Aorta (tissue), 5 donors: Measurements from ENCODE around the gene GALNT10. TPM values are rescaled to one million over a fixed set of nuclear protein-coding genes. Genes with fewer than 3 reads are reported as not detected.

ENCODE experiments used
- ATAC-seq: fragments of 200-7000 bp; cut with Tn5 transposase; one replicate; pipeline ENCODE4 v1.9.1; 2022; ENCODE audit warnings: moderate library complexity; ENCODE audit not compliant: low FRiP score
- DNase-seq, 2 donors: peaks; one replicate each; pipeline ENCODE4 v3.0.0-alpha.2; 2020
- H3K27ac ChIP-seq, 2 donors: one replicate each; pipeline ENCODE4 v1.5.1; 2013; ENCODE audit warnings: low read length in 2 of 2, mild to moderate bottlenecking in 2 of 2, moderate library complexity in 2 of 2, control low read depth in 1 of 2, inconsistent platforms in 1 of 2, low read depth in 1 of 2
- H3K27me3 ChIP-seq, 2 donors: one replicate each; pipeline ENCODE4 v1.6.1; 2013; ENCODE audit warnings: control low read depth in 1 of 2, low read length in 1 of 2, mild to moderate bottlenecking in 1 of 2, moderate library complexity in 1 of 2; ENCODE audit not compliant: insufficient read depth in 2 of 2, control insufficient read depth in 1 of 2
- H3K36me3 ChIP-seq, 2 donors: one replicate each; pipeline ENCODE4 v1.6.1; 2013; ENCODE audit warnings: control low read depth in 1 of 2, low read length in 1 of 2, mild to moderate bottlenecking in 1 of 2; ENCODE audit not compliant: insufficient read depth in 2 of 2, control insufficient read depth in 1 of 2
- H3K4me1 ChIP-seq, 2 donors: one replicate each; pipeline ENCODE4 v1.6.1; 2013; ENCODE audit warnings: low read length in 2 of 2, control low read depth in 1 of 2, mild to moderate bottlenecking in 1 of 2, moderate library complexity in 1 of 2; ENCODE audit not compliant: insufficient read depth in 2 of 2, control insufficient read depth in 1 of 2
- H3K4me3 ChIP-seq, 2 donors: one replicate each; pipeline ENCODE4 v1.5.1; 2013; ENCODE audit warnings: low read length in 2 of 2, control low read depth in 1 of 2, mild to moderate bottlenecking in 1 of 2
- H3K9me3 ChIP-seq: one replicate; pipeline ENCODE4 v1.6.1; 2013; ENCODE audit warnings: mild to moderate bottlenecking, low read length; ENCODE audit not compliant: control insufficient read depth
- WGBS, 2 donors: extraction: QIAGEN DNeasy Blood & Tissue Kit; methylation state at CpG; one replicate each; pipeline ENCODE4 v1.1.7; 2013; 5-methylcytosine and 5-hydroxymethylcytosine counted together
- intact Hi-C, 2 donors: fragments of 100-400 bp; cut with DNase I; formaldehyde crosslinking; loops; one replicate each; pipeline versions ENCODE4 v1.14.2 to v1.15.0; 2022
- polyA plus RNA-seq, 2 donors: library from polyadenylated mRNA; stranded (reverse); fragments of 200-250 nt; gene quantifications; one replicate each; pipeline ENCODE4 v1.2.3, GENCODE V29; 2013
- total RNA-seq, 2 donors: library from RNA; stranded (reverse); fragmentation: NEBNext Ultra II Directional; extraction: Animal tissue kit (Norgen Biotek cat#: 25700); gene quantifications; one replicate each; pipeline ENCODE4 v1.2.1, GENCODE V29; 2021
- donor health status: healthy with polysubstance abuse.
- donor health status: Bipolar disorder and iron deficiency.
- donor health status: DM: no; HTN: no; CAD: no.
- donor health status: DM: no; HTN: no; CAD: no.
- donor health status: DM: yes; HTN: yes; CAD: no.

The GALNT10 gene
- total and polyA plus RNA-seq, 4 donors = 9.1 to 44.2 (median 26.7) TPM

GRCh38 chr5:154341620-154342019 lies 151.1 kb downstream of the GALNT10 start:
- H3K4me3 ChIP-seq = no peak overlapping the region
- WGBS, 2 donors = 95% methylated on average over 6 of the region's 6 CpGs
- intact Hi-C loops = no loop called here
- ATAC-seq (no peak), DNase-seq (no peak)
- H3K4me1 ChIP-seq = no peaks in the 10 kb centered on the region
- no peaks in the 10 kb centered on the region for H3K27me3 ChIP-seq
- H3K9me3 ChIP-seq = no peaks in the 10 kb centered on the region
- H3K27ac ChIP-seq = no peak overlapping the region
- peaks cover 3% of the 10 kb centered on the region in 2 donors for H3K36me3 ChIP-seq

DNA sequence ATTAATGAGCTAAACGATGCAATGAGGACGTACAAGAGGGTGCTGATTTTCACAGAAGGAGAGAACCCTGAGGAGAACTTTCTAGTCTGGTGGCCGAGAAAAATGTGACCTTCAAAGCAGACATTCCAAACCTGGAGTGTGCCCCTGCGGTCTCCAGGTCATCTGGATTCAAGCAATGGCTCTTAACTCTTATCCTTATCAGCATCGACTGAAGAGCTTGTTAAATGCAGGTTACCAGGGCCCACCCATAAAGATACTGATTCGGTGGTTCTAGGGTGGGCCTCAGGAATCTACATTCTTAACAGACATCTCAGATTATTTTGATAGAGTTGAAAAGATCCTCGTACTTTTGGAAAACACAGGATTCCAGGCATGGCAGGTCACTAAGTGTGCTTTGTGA lies 151.7 kb downstream of the GALNT10 start:
- peaks cover 3% of the 10 kb centered on the region in 2 donors for H3K36me3 ChIP-seq
- intact Hi-C loops = no loop called here
- DNase-seq = no peak
- no peak for ATAC-seq
- H3K4me1 ChIP-seq = no peaks in the 10 kb centered on the region
- H3K9me3 ChIP-seq = no peaks in the 10 kb centered on the region
- no peak overlapping the region for H3K4me3 ChIP-seq
- 88 to 89% methylated on average over 7 of the region's 7 CpGs for WGBS, 2 donors
- no peaks in the 10 kb centered on the region for H3K27me3 ChIP-seq
- H3K27ac ChIP-seq = no peak overlapping the region

- Histone ChIP-seq H3K27me3 (no peaks in the 10 kb centered on the region), H3K4me3 (no peak overlapping the region), H3K27ac (no peak overlapping the region), H3K36me3 (peaks cover 3% of the 10 kb centered on the region in 2 donors), H3K4me1 (no peaks in the 10 kb centered on the region), H3K9me3 (no peaks in the 10 kb centered on the region)
- no peak for ATAC-seq
- DNase-seq = no peak
- intact Hi-C loops = no loop called here
- WGBS, 2 donors = 91 to 94% methylated on average over 4 of the region's 4 CpGs
Measured at GRCh38 chr5:154342963-154343362, 152.4 kb downstream of the GALNT10 start.

DNA sequence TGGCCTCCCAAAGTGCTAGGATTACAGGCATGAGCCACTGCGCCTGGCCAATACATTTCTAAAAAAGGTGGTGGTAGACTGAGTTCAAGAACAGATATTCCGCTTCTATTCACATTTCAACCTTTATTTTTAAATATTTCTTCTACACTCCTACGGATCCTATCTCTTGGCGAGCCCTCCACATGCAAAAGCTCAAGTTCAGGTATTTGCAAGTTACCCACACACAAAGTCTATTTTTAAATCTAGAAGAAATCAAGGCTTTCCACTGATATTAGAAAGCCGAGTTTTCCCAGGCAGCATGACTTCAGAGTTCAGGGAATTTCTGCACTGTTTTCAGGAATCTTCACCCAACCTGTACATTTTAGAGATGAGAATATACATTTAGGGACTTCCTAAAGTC lies 153.9 kb downstream of the GALNT10 start:
- no peak overlapping the region for H3K4me3 ChIP-seq
- H3K4me1 ChIP-seq = no peaks in the 10 kb centered on the region
- DNase-seq (no peak), ATAC-seq (no peak)
- WGBS, 2 donors = 89% methylated on average over 5 of the region's 5 CpGs
- H3K9me3 ChIP-seq = no peaks in the 10 kb centered on the region
- H3K27me3 ChIP-seq = no peaks in the 10 kb centered on the region
- peaks cover 0 to 3% of the 10 kb centered on the region in 2 donors for H3K36me3 ChIP-seq
- intact Hi-C loops = no loop called here
- no peak overlapping the region for H3K27ac ChIP-seq

- no peaks in the 10 kb centered on the region for H3K36me3 ChIP-seq
- H3K27me3 ChIP-seq = no peaks in the 10 kb centered on the region
- 95 to 97% methylated on average over 5 of the region's 5 CpGs for WGBS, 2 donors
- intact Hi-C loops = no loop called here
- H3K27ac ChIP-seq = no peak overlapping the region
- H3K9me3 ChIP-seq = no peaks in the 10 kb centered on the region
- DNase-seq = no peak
- ATAC-seq = no peak
- H3K4me3 ChIP-seq = no peak overlapping the region
- no peaks in the 10 kb centered on the region for H3K4me1 ChIP-seq
Measured at GRCh38 chr5:154345255-154345952, 154.9 kb downstream of the GALNT10 start.

GRCh38 chr5:154346427-154346826 lies 155.9 kb downstream of the GALNT10 start:
- Histone ChIP-seq H3K4me1 (no peaks in the 10 kb centered on the region), H3K27me3 (no peaks in the 10 kb centered on the region), H3K9me3 (no peaks in the 10 kb centered on the region), H3K4me3 (no peak overlapping the region), H3K36me3 (no peaks in the 10 kb centered on the region), H3K27ac (no peak overlapping the region)
- ATAC-seq (no peak), DNase-seq (no peak)
- intact Hi-C loops = no loop called here
- WGBS, 2 donors = 94% methylated on average over 1 of the region's 1 CpG

DNA sequence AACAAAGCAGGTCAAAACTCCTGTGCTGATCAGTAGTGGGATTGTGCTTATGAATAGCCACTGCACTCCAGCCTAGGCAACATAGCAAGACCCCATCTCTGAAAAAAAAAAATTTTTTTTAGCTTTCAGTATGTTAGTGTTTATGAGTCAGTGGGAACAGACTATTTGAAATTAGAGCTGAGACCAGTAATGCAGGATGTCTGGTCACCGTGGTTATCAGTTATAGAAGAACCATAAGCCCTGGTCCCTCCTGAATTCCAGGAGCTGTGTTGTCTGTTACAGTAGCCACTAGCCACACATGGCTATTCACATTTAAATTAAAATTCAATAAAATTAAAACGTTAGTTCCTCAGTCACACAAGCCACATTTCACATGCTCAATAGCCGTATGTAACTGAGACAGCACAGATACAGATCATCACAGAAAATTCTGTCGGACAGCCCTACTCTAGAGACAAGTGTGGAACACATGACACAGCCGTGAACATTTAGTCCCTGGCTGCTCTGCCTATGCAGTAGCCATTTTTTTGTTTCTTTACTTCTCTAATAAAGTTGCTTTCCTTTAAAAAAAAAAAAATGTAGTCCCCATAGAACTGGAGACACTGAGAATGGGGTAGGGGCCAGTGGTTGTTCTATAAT lies 159.2 kb downstream of the GALNT10 start:
- ATAC-seq (no peak), DNase-seq (no peak)
- intact Hi-C loops = no loop called here
- H3K9me3 ChIP-seq = no peaks in the 10 kb centered on the region
- no peak overlapping the region for H3K4me3 ChIP-seq
- peaks cover 0 to under 1% of the 10 kb centered on the region in 2 donors for H3K4me1 ChIP-seq
- H3K27me3 ChIP-seq = no peaks in the 10 kb centered on the region
- 93 to 94% methylated on average over 5 of the region's 5 CpGs for WGBS, 2 donors
- no peaks in the 10 kb centered on the region for H3K36me3 ChIP-seq
- H3K27ac ChIP-seq = no peak overlapping the region

- no peaks in the 10 kb centered on the region for H3K36me3 ChIP-seq
- intact Hi-C loops = no loop called here
- ATAC-seq = no peak
Measured at GRCh38 chr5:154351141-154351540, 160.6 kb downstream of the GALNT10 start.

GRCh38 chr5:154351566-154351965 lies 161.0 kb downstream of the GALNT10 start:
- Histone ChIP-seq H3K36me3 (no peaks in the 10 kb centered on the region), H3K4me3 (no peak overlapping the region), H3K4me1 (peaks cover 2 to 5% of the 10 kb centered on the region in 2 donors), H3K27me3 (no peaks in the 10 kb centered on the region), H3K27ac (no peak overlapping the region), H3K9me3 (no peaks in the 10 kb centered on the region)
- ATAC-seq (no peak), DNase-seq (no peak)
- WGBS, 2 donors = 93 to 96% methylated on average over 3 of the region's 3 CpGs
- intact Hi-C loops = no loop called here

More at GRCh38 chr5:154351141-154351540, 160.6 kb downstream of the GALNT10 start:
- Histone ChIP-seq H3K27ac (no peak overlapping the region), H3K27me3 (no peaks in the 10 kb centered on the region), H3K4me1 (peaks cover 1 to 5% of the 10 kb centered on the region in 2 donors), H3K4me3 (no peak overlapping the region), H3K9me3 (no peaks in the 10 kb centered on the region)
- DNase-seq = no peak
